ENCODE measurements around the gene SLC38A10.

Gene SLC38A10

DNA sequence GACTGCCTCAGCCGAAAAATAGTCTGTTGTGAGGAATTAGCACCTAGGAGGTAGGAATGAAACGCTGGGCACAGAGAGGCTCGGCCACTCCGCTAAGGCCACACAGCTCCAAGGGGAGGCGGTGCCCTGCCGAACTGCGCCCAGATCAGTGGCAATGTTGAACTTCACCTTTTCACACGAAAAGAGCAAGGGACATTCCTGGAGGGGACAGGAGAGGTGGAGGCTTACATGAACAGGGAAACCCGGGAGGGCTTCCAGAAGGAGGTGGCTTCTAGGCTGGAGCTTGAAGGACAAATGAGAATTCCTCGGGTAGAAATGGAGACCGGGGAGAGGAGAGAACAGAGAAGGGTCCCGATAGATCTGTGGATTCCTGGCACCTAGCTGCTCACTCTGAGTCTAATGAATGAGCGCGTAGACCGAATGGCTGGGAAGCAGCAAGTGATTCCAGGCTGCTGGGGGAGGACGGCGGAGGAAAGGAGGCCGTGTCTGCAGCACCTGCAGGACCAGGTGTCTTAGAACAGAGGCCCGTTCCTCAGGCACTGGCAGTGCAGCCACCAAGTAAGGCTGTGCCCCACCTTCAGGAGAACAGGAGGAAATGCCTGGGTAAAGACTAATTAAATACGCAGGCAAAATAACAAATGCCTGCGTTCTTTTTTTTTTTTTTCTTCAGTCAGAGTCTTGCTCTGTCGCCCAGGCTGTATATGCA is 722 bp upstream of the SLC38A10 start:
- DNase-seq, result peak; percentile 25 to 64 (median 54)

DNA sequence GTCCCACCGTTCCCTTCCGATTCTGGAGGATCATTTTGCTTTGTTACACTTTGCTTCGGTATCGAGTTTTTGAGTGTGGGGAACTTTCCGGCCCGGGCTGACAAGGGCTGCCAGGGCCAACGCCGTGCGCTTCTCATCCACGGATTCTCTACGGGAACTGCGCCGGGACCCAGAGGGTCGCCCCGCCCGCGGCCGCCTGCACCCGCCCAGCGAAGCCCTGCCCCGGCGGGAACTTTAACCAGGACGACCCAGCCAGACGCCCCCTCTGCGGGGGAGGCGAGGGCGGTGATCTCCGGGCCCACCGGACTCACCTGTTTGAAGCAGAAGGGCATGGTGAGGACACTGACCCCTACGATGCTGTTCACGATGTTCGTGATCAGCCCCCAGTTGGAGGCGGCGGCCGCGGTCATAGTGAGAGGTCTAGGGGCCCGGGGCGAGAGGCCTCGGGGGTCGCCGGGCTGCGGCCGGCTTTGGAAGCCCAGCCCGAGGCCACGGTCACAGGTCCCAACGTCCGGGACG is 536 bp downstream of the SLC38A10 start:
- DNase-seq, result peak in 2 of 6 experiments; percentile 17 to 21

GRCh38 chr17:81292450-81292849 is 2.7 kb downstream of the SLC38A10 start:
- DNase-seq, result no peak

- peak; percentile 56 to 67 (median 62) for DNase-seq
These were observed 3.4 kb downstream of the SLC38A10 start for GRCh38 chr17:81291662-81292061.

GRCh38 chr17:81290230-81290629 is 4.9 kb downstream of the SLC38A10 start:
- DNase-seq, result no peak

DNA sequence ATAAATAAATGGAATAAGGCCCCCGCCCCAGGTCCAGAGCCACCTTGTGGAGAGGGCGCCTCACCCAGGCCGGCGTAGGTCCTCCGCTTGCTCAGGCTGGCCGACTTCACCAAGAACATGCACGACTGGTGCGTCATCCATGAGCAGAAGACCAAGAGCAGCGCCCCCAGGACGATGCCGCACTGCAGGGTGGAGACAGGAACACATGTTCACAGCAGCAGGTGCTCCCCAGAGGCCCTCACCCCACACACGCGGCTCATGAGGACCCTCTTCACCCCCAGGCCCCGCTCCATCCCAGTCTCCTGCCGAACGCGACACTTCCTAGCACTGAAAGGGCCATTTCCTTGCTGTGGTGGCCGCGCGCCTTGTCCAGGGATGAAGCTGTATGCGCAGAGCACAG is 5.5 kb downstream of the SLC38A10 start:
- DNase-seq, result no peak

DNA sequence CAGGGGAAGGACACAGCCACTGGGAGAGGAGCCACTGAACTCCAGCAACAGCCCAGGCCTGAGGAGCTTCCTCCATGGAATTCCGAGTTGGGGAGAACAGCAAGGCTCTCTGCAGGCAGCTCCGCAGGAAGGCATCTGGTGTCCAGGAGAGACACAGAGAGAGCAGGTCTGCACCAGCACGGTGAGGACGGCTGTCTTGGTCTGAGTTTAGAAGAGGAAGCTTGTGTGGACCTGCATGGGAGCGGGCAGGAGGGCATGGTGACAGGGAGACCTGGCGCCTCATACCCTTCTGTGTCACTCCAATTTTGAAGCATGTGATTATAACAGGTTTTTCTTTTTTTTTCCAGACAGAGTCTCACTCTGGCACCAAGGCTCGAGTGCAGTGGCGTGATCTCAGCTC is 6.4 kb downstream of the SLC38A10 start:
- DNase-seq, result no peak

GRCh38 chr17:81287741-81288430 is 7.2 kb downstream of the SLC38A10 start:
- no peak for DNase-seq

GRCh38 chr17:81287152-81287551 is 8.0 kb downstream of the SLC38A10 start:
- no peak for DNase-seq

GRCh38 chr17:81286491-81287145 is 8.5 kb downstream of the SLC38A10 start:
- no peak for DNase-seq

DNA sequence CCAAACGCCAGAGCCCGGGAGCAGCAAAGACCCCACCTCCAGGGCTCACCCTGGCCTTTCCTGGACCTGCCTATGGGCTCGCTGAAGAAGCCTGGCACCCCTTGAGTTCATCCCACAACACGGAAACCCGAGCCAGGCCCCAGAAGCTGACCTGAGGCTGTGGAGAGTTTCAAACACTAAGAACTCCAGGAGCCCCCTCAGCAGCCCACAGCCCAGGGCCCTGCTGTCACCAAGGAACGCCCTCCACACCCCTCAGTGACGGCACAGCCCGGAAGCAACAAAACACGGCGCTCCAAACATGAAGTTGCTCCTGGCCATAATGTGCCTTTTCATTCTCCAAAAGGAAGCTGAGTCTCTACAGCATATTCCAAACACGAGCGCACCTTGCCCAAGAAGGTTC is 9.2 kb downstream of the SLC38A10 start:
- DNase-seq, result no peak

GRCh38 chr17:81285179-81285878 is 9.8 kb downstream of the SLC38A10 start:
- DNase-seq, result peak in 5 of 6 experiments; percentile 7 to 37 (median 27)

- no peak for DNase-seq
These were observed 12.2 kb downstream of the SLC38A10 start for GRCh38 chr17:81282876-81283275.

GRCh38 chr17:81282141-81282540 is 13.0 kb downstream of the SLC38A10 start:
- no peak for DNase-seq

- DNase-seq, result no peak
These were observed 14.5 kb downstream of the SLC38A10 start for GRCh38 chr17:81280571-81280970.

GRCh38 chr17:81279278-81280275 is 15.5 kb downstream of the SLC38A10 start:
- no peak for DNase-seq

- DNase-seq, result no peak
These were observed 16.3 kb downstream of the SLC38A10 start for GRCh38 chr17:81278831-81279230.

DNA sequence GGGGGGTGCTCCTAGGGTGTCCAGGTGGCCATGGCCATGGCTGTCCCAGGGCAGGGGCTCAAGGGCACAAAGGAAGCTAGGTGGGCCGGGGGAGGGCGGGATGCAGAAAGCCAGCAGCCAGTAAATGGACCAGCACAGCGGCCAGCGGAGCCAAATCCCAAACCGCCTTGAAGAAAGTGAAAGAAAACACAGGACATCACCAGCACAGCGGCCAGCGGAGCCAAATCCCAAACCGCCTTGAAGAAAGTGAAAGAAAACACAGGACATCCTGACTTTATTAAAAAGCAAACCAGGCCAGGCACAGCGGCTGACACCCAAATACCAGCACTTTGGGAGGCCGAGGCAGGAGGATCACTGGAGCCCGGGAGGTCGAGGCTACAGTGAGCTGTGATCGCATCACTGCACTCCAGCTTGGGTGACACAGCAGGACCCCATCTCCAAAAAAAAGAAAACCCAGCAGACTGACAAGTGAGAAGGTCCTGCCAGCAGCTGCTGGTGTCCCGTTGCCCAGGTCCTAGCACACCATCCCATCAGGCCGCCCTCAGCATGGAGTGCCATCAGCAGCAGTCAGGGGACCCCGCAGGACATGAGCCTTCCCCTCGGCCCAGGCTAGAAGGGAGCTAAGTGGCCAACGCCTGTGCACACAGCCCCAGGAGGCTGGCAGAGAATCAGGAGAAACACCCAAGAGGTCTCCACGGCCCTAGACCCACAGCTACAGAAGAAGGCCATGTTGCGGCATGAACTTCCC is 17.0 kb downstream of the SLC38A10 start:
- no peak for DNase-seq

- DNase-seq, result no peak
These were observed 17.7 kb downstream of the SLC38A10 start for GRCh38 chr17:81277421-81277820.

DNA sequence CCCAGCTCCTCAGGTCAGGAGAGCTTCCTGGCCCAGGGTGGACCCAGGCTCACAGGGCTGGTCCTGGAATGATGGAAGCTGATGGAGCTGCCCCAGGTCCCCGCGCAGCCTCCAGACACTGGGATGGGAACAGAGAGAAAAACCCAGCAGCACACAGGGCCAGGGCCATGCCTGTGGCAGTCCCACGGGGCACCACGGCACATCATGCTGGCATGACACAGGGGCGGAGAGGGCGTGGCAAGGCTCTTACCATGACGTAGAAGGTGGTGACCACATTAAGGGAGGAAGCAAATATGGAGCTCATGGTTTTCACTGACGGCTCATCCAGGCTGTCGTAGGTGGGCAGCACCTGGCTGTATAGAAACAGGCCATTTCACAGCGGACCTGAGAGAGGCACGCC is 18.3 kb downstream of the SLC38A10 start:
- DNase-seq, result no peak

- DNase-seq, result no peak
These were observed 20.6 kb downstream of the SLC38A10 start for GRCh38 chr17:81274471-81274855.
